Measurements from ENCODE around the gene OBSCN.

DNA sequence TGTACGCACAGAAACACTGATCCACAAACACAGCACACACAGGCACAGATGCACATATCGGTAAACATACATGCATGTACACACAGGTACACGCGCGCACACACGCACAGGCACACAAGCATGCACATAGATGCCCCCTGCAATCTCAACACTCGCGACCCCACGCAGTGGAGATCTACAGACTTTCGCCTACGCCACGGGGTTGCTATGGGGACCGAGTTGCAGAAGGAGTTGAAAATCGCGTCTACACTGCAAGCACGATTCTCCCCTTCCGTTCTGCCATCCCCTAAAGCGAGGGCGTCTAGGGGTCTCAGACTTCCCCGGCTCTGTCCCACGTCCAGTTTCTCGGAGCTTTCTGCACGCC is 208.0 kb downstream of the OBSCN start:
- TF ChIP-seq, protein P1, sequence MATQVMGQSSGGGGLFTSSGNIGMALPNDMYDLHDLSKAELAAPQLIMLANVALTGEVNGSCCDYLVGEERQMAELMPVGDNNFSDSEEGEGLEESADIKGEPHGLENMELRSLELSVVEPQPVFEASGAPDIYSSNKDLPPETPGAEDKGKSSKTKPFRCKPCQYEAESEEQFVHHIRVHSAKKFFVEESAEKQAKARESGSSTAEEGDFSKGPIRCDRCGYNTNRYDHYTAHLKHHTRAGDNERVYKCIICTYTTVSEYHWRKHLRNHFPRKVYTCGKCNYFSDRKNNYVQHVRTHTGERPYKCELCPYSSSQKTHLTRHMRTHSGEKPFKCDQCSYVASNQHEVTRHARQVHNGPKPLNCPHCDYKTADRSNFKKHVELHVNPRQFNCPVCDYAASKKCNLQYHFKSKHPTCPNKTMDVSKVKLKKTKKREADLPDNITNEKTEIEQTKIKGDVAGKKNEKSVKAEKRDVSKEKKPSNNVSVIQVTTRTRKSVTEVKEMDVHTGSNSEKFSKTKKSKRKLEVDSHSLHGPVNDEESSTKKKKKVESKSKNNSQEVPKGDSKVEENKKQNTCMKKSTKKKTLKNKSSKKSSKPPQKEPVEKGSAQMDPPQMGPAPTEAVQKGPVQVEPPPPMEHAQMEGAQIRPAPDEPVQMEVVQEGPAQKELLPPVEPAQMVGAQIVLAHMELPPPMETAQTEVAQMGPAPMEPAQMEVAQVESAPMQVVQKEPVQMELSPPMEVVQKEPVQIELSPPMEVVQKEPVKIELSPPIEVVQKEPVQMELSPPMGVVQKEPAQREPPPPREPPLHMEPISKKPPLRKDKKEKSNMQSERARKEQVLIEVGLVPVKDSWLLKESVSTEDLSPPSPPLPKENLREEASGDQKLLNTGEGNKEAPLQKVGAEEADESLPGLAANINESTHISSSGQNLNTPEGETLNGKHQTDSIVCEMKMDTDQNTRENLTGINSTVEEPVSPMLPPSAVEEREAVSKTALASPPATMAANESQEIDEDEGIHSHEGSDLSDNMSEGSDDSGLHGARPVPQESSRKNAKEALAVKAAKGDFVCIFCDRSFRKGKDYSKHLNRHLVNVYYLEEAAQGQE (IDR thresholded peaks at IDR 0.05; ENCODE audit: insufficient read depth in 1 of 2, low read depth in 2 of 2, low read length in 2 of 2), result no peak
- TF ChIP-seq POLR2AphosphoS5 (IDR thresholded peaks at IDR 0.05; ENCODE audit: low read depth, low read length) (no peak), TAF1 (IDR thresholded peaks at IDR 0.05; ENCODE audit: borderline replicate concordance, insufficient read depth, low read length) (no peak), SIN3A (IDR thresholded peaks at IDR 0.05; ENCODE audit: borderline replicate concordance, insufficient read depth, low read length) (no peak), FOXP2 (optimal IDR thresholded peaks at IDR 0.05; ENCODE audit: borderline replicate concordance, extremely low read depth, extremely low read length, insufficient read depth) (no peak)
